ENCODE measurements around the gene ZNF541.
"Not testable (repeated sequence)": the region's sequence is repeated elsewhere in the genome, so short reads cannot be mapped to it uniquely, and the experiment has no call there.

DNA sequence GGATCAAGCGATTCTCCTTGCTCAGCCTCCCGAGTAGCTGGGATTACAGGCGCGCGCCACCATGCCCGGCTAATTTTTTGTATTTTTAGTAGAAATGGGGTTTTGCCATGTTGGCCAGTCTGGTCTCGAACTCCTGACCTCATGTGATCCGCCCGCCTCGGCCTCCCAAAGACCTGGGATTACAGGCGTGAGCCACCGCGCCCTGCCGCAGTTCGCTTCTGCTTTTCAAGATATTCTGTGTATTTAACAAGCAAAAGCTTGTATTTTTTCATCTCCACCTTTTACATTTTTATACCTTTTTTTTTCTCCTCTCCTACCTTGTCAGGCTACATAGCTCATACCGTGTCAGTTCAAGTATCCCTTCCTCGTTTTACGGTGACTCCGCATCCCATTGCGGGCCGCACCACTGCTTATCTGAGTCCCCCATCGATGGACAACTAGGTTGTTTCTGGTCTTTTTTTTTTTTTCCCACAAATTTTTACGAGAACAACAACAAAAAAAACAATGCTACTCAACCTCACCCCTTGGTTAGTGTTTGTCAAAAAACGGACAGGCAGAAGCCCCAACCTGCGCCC lies 26.8 kb upstream of the ZNF541 start:
- TF ChIP-seq, protein P1, sequence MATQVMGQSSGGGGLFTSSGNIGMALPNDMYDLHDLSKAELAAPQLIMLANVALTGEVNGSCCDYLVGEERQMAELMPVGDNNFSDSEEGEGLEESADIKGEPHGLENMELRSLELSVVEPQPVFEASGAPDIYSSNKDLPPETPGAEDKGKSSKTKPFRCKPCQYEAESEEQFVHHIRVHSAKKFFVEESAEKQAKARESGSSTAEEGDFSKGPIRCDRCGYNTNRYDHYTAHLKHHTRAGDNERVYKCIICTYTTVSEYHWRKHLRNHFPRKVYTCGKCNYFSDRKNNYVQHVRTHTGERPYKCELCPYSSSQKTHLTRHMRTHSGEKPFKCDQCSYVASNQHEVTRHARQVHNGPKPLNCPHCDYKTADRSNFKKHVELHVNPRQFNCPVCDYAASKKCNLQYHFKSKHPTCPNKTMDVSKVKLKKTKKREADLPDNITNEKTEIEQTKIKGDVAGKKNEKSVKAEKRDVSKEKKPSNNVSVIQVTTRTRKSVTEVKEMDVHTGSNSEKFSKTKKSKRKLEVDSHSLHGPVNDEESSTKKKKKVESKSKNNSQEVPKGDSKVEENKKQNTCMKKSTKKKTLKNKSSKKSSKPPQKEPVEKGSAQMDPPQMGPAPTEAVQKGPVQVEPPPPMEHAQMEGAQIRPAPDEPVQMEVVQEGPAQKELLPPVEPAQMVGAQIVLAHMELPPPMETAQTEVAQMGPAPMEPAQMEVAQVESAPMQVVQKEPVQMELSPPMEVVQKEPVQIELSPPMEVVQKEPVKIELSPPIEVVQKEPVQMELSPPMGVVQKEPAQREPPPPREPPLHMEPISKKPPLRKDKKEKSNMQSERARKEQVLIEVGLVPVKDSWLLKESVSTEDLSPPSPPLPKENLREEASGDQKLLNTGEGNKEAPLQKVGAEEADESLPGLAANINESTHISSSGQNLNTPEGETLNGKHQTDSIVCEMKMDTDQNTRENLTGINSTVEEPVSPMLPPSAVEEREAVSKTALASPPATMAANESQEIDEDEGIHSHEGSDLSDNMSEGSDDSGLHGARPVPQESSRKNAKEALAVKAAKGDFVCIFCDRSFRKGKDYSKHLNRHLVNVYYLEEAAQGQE (IDR thresholded peaks at IDR 0.05; ENCODE audit: insufficient read depth in 1 of 2, low read depth in 2 of 2, low read length in 1 of 2): not testable (repeated sequence)
- not testable (repeated sequence) for TF ChIP-seq POLR2AphosphoS5 (IDR thresholded peaks at IDR 0.05; ENCODE audit: low read depth, low read length)

All from Panc1 (cell line).